WTC11 (cell line): Measurements from ENCODE around the gene COL19A1. TPM values are rescaled to one million over a fixed set of nuclear protein-coding genes. Genes with fewer than 3 reads are reported as not detected.
"Not testable (repeated sequence)": the region's sequence is repeated elsewhere in the genome, so short reads cannot be mapped to it uniquely, and the experiment has no call there.

Experiments used
- ATAC-seq: fragments of 200-7000 bp; cut with Tn5 transposase; 2 replicates; pipeline ENCODE4 v1.10.0; 2021; ENCODE audit warnings: mild to moderate bottlenecking, moderate library complexity
- CTCF ChIA-PET: fragments of 300-600 bp; sonication (Branson Sonifier 250); formaldehyde crosslinking; loops from one replicate; lab custom pipeline; 2021; ENCODE audit warnings: antibody characterized with exemption; lab: Charles Lee
- POLR2A ChIA-PET: fragments of 350-600 bp; sonication (Branson Sonifier 250); formaldehyde crosslinking; loops from one replicate; lab custom pipeline; 2021; ENCODE audit warnings: antibody characterized with exemption; lab: Charles Lee
- DNase-seq: peaks from one replicate; pipeline ENCODE4 v3.0.0; 2021; ENCODE audit warnings: low spot score
- H3K27ac Mint-ChIP-seq: 2 replicates; pipeline ENCODE4 v1.8.0; 2021; ENCODE audit warnings: mixed read lengths
- H3K27me3 Mint-ChIP-seq: 2 replicates; pipeline ENCODE4 v1.8.0; 2021; ENCODE audit warnings: low read depth, mild to moderate bottlenecking, moderate library complexity, mixed read lengths
- H3K36me3 Mint-ChIP-seq: 2 replicates; pipeline ENCODE4 v1.8.0; 2021; ENCODE audit warnings: mixed read lengths
- H3K4me1 Mint-ChIP-seq: 2 replicates; pipeline ENCODE4 v1.8.0; 2022; ENCODE audit warnings: mixed read lengths
- H3K4me3 Mint-ChIP-seq: 2 replicates; pipeline ENCODE4 v1.8.0; 2021; ENCODE audit warnings: mild to moderate bottlenecking, moderate library complexity, mixed read lengths
- H3K9me3 Mint-ChIP-seq: 2 replicates; pipeline ENCODE4 v1.8.0; 2021; ENCODE audit warnings: mixed read lengths
- ATF2 ChIP-seq: sonication (generic); formaldehyde crosslinking; IDR thresholded peaks from 2 replicates; pipeline ENCODE4 v1.8.1; 2022; ENCODE audit warnings: low read depth, missing genetic modification reagents, borderline replicate concordance
- ATF3 ChIP-seq: sonication (generic); formaldehyde crosslinking; conservative IDR thresholded peaks from 2 replicates; pipeline ENCODE4 v1.8.1; 2022; ENCODE audit warnings: mild to moderate bottlenecking, missing genetic modification reagents
- ATF6 ChIP-seq: sonication (generic); formaldehyde crosslinking; IDR thresholded peaks from 2 replicates; pipeline ENCODE4 v1.8.1; 2023; ENCODE audit warnings: mild to moderate bottlenecking, missing genetic modification reagents
- CDX4 ChIP-seq: fragments of 250-450 bp; sonication (Bioruptor Pico); IDR thresholded peaks from 2 replicates; pipeline ENCODE4 v1.9.0; 2021; ENCODE audit warnings: moderate library complexity, mild to moderate bottlenecking, inconsistent platforms, borderline replicate concordance
- E2F4 ChIP-seq: sonication (generic); formaldehyde crosslinking; IDR thresholded peaks from 2 replicates; pipeline ENCODE4 v1.8.1; 2022; ENCODE audit warnings: low read depth, mild to moderate bottlenecking, moderate library complexity, missing genetic modification reagents, borderline replicate concordance
- ESRRA ChIP-seq: sonication (generic); formaldehyde crosslinking; IDR thresholded peaks from 2 replicates; pipeline ENCODE4 v1.8.1; 2022; ENCODE audit warnings: mild to moderate bottlenecking, missing genetic modification reagents, borderline replicate concordance
- GRHL2 ChIP-seq: fragments of 250-450 bp; sonication (Bioruptor Pico); IDR thresholded peaks from 2 replicates; pipeline ENCODE4 v1.8.0; 2022; ENCODE audit warnings: mild to moderate bottlenecking, moderate library complexity; ENCODE audit not compliant: insufficient replicate concordance, severe bottlenecking
- JUN ChIP-seq: sonication (generic); formaldehyde crosslinking; IDR thresholded peaks from 2 replicates; pipeline ENCODE4 v1.8.0; 2023; ENCODE audit warnings: mild to moderate bottlenecking, missing genetic modification reagents
- MAX ChIP-seq: sonication (generic); formaldehyde crosslinking; IDR thresholded peaks from 2 replicates; pipeline ENCODE4 v1.8.0; 2022; ENCODE audit warnings: mild to moderate bottlenecking, missing genetic modification reagents
- NFE2L1 ChIP-seq: sonication (generic); formaldehyde crosslinking; IDR thresholded peaks from 2 replicates; pipeline ENCODE4 v1.8.1; 2023; ENCODE audit warnings: missing genetic modification reagents
- NR3C1 ChIP-seq: sonication (generic); formaldehyde crosslinking; conservative IDR thresholded peaks from 2 replicates; pipeline ENCODE4 v1.8.1; 2023; ENCODE audit warnings: low read depth, mild to moderate bottlenecking, missing genetic modification reagents
- PRDM15 ChIP-seq: sonication (generic); formaldehyde crosslinking; IDR thresholded peaks from 2 replicates; pipeline ENCODE4 v1.8.0; 2022; ENCODE audit warnings: missing genetic modification reagents
- RORB ChIP-seq: fragments of 250-450 bp; sonication (Bioruptor Pico); IDR thresholded peaks from 2 replicates; pipeline ENCODE4 v1.9.0; 2021; ENCODE audit warnings: mild to moderate bottlenecking
- SOX15 ChIP-seq: fragments of 250-450 bp; sonication (Bioruptor Pico); IDR thresholded peaks from 2 replicates; pipeline ENCODE4 v1.9.0; 2021; ENCODE audit warnings: mild to moderate bottlenecking
- TEAD1 ChIP-seq: sonication (generic); formaldehyde crosslinking; IDR thresholded peaks from 2 replicates; pipeline ENCODE4 v1.8.0; 2022; ENCODE audit warnings: mild to moderate bottlenecking, missing genetic modification reagents
- USF1 ChIP-seq: sonication (generic); formaldehyde crosslinking; IDR thresholded peaks from 2 replicates; pipeline ENCODE4 v1.8.0; 2022; ENCODE audit warnings: mild to moderate bottlenecking, missing genetic modification reagents
- ZBTB21 ChIP-seq: sonication (generic); formaldehyde crosslinking; IDR thresholded peaks from 2 replicates; pipeline ENCODE4 v1.8.1; 2023; ENCODE audit warnings: mild to moderate bottlenecking, missing genetic modification reagents, borderline replicate concordance
- ZNF423 ChIP-seq: fragments of 250-450 bp; sonication (Bioruptor Pico); IDR thresholded peaks from 2 replicates; pipeline ENCODE4 v2.1.2; 2022; ENCODE audit warnings: mild to moderate bottlenecking, moderate library complexity
- total RNA-seq: library from RNA; stranded (reverse); gene quantifications from 3 replicates; pipeline ENCODE4 v1.2.3, GENCODE V29; 2021

Gene COL19A1
- total RNA-seq, 1 experiment from 2014 or later = not detected

- no peak for DNase-seq
- Mint-ChIP-seq H3K27me3 (no peaks in the 10 kb centered on the region), H3K27ac (no peak overlapping the region), H3K4me1 (no peaks in the 10 kb centered on the region), H3K4me3 (no peak overlapping the region), H3K9me3 (no peaks in the 10 kb centered on the region)
- POLR2A ChIA-PET = no interaction called here
- CTCF ChIA-PET = no interaction called here
- no peak for ATAC-seq
- TF ChIP-seq TEAD1 (CRISPR knock-in tag) = no peak
- TF ChIP-seq ATF2 (CRISPR knock-in tag) = no peak
- no peak for TF ChIP-seq PRDM15
- TF ChIP-seq NFE2L1 (CRISPR knock-in tag) = no peak
- TF ChIP-seq ATF6 (CRISPR knock-in tag) = no peak
- TF ChIP-seq JUN = no peak
- TF ChIP-seq NR3C1 = no peak
- TF ChIP-seq ATF3 (CRISPR knock-in tag) = no peak
- no peak for TF ChIP-seq SOX15 (CRISPR knock-in tag)
- no peak for TF ChIP-seq ESRRA (CRISPR knock-in tag)
- no peak for TF ChIP-seq GRHL2 (CRISPR knock-in tag)
- TF ChIP-seq MAX (CRISPR knock-in tag) = no peak
- TF ChIP-seq RORB (CRISPR knock-in tag) = no peak
- no peak for TF ChIP-seq E2F4
- TF ChIP-seq, all 79 proteins: peak for 0
- H3K36me3 Mint-ChIP-seq = no peaks in the 10 kb centered on the region
These were observed 92.6 kb downstream of the COL19A1 start for GRCh38 chr6:69958978-69959377.

- H3K9me3 Mint-ChIP-seq, CTCF ChIA-PET, H3K36me3 Mint-ChIP-seq, H3K4me3 Mint-ChIP-seq, H3K27me3 Mint-ChIP-seq, DNase-seq, H3K4me1 Mint-ChIP-seq, POLR2A ChIA-PET, H3K27ac Mint-ChIP-seq, ATAC-seq: not testable (repeated sequence)
These were observed 99.6 kb downstream of the COL19A1 start for GRCh38 chr6:69965974-69966373.

GRCh38 chr6:69973138-69973537 lies 106.8 kb downstream of the COL19A1 start:
- POLR2A ChIA-PET = no interaction called here
- TF ChIP-seq ZBTB21 (CRISPR knock-in tag) (no peak), ATF6 (CRISPR knock-in tag) (no peak), USF1 (CRISPR knock-in tag) (no peak), CDX4 (CRISPR knock-in tag) (no peak), ZNF423 (CRISPR knock-in tag) (0 out of 2 replicates have a peak, but pooled peaks have one; percentile 11)
- TF ChIP-seq, all 79 proteins: peak for 1
- H3K36me3 Mint-ChIP-seq = no peaks in the 10 kb centered on the region
- ATAC-seq = peak; percentile 84
- CTCF ChIA-PET = no interaction called here
- H3K27me3 Mint-ChIP-seq = no peaks in the 10 kb centered on the region
- peak overlapping the region; percentile 32; the same call in 1 of the 2 replicates for H3K27ac Mint-ChIP-seq
- H3K4me1 Mint-ChIP-seq = peaks cover 11% of the 10 kb centered on the region
- no peak for DNase-seq
- H3K4me3 Mint-ChIP-seq = no peak overlapping the region
- H3K9me3 Mint-ChIP-seq = no peaks in the 10 kb centered on the region
